Measurements from ENCODE around the gene POLRMT.

GRCh38 chr19:590396-590745 is 43.0 kb downstream of the POLRMT start:
- no peak for TF ChIP-seq CTCF (IDR thresholded peaks at IDR 0.05; ENCODE audit: poor library complexity)
- TF ChIP-seq EZH2 (IDR thresholded peaks at IDR 0.05; ENCODE audit: borderline replicate concordance): no peak

All from hepatocyte (in vitro differentiated cells).